ENCODE measurements around the gene CUL7.

CUL7 gene

DNA sequence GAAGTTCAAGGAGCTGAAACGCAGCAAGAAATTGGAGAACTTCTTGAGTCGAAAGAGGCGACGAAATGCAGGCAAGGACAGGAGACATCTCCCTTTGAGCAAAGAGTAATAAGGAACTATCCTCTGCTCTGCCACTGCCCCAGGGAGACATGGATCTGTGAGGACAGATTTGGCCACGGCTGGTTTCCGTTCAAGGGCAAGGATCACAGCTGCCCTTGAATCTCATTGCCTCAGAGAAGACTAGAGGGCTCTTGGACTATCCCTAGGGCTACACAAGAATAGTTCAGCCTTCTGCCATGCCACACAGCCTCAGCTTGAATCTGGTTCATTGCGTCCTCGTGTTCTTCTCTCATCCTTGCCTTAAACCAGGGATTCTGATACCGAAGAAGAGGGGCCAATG, 24.5 kb downstream of the CUL7 start:
- DNase-seq (ENCODE audit: low read depth) = no peak
- H3K4me3 ChIP-seq (ENCODE audit: low read depth, low read length) = no peak overlapping the region
- TF ChIP-seq, protein P1, sequence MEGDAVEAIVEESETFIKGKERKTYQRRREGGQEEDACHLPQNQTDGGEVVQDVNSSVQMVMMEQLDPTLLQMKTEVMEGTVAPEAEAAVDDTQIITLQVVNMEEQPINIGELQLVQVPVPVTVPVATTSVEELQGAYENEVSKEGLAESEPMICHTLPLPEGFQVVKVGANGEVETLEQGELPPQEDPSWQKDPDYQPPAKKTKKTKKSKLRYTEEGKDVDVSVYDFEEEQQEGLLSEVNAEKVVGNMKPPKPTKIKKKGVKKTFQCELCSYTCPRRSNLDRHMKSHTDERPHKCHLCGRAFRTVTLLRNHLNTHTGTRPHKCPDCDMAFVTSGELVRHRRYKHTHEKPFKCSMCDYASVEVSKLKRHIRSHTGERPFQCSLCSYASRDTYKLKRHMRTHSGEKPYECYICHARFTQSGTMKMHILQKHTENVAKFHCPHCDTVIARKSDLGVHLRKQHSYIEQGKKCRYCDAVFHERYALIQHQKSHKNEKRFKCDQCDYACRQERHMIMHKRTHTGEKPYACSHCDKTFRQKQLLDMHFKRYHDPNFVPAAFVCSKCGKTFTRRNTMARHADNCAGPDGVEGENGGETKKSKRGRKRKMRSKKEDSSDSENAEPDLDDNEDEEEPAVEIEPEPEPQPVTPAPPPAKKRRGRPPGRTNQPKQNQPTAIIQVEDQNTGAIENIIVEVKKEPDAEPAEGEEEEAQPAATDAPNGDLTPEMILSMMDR (IDR thresholded peaks at IDR 0.05; ENCODE audit: low read depth, low read length) = no peak
- TF ChIP-seq POLR2A (IDR thresholded peaks at IDR 0.05; ENCODE audit: extremely low read depth, insufficient read length) (no peak), MYC (IDR thresholded peaks at IDR 0.05; ENCODE audit: low read depth, low read length) (no peak)
- TF ChIP-seq, protein P2, sequence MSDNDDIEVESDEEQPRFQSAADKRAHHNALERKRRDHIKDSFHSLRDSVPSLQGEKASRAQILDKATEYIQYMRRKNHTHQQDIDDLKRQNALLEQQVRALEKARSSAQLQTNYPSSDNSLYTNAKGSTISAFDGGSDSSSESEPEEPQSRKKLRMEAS (IDR thresholded peaks at IDR 0.05; ENCODE audit: low read depth, low read length) = no peak

- TF ChIP-seq POLR2A (IDR thresholded peaks at IDR 0.05; ENCODE audit: extremely low read depth, insufficient read length) = no peak
- TF ChIP-seq, protein P1 (IDR thresholded peaks at IDR 0.05; ENCODE audit: low read depth, low read length) = no peak
- TF ChIP-seq, protein P2 (IDR thresholded peaks at IDR 0.05; ENCODE audit: low read depth, low read length) = no peak
- TF ChIP-seq MYC (IDR thresholded peaks at IDR 0.05; ENCODE audit: low read depth, low read length) = no peak
- no peak overlapping the region for H3K4me3 ChIP-seq (ENCODE audit: low read depth, low read length)
- no peak for DNase-seq (ENCODE audit: low read depth)
Measured at GRCh38 chr6:43026365-43026764, 27.3 kb downstream of the CUL7 start.

- no peak for DNase-seq (ENCODE audit: low read depth)
- TF ChIP-seq, protein P2 (IDR thresholded peaks at IDR 0.05; ENCODE audit: low read depth, low read length) = no peak
- TF ChIP-seq, protein P1 (IDR thresholded peaks at IDR 0.05; ENCODE audit: low read depth, low read length) = no peak
- no peak for TF ChIP-seq POLR2A (IDR thresholded peaks at IDR 0.05; ENCODE audit: extremely low read depth, insufficient read length)
- no peak for TF ChIP-seq MYC (IDR thresholded peaks at IDR 0.05; ENCODE audit: low read depth, low read length)
- H3K4me3 ChIP-seq (ENCODE audit: low read depth, low read length) = no peak overlapping the region
Measured at GRCh38 chr6:43024436-43024835, 29.2 kb downstream of the CUL7 start.

DNA sequence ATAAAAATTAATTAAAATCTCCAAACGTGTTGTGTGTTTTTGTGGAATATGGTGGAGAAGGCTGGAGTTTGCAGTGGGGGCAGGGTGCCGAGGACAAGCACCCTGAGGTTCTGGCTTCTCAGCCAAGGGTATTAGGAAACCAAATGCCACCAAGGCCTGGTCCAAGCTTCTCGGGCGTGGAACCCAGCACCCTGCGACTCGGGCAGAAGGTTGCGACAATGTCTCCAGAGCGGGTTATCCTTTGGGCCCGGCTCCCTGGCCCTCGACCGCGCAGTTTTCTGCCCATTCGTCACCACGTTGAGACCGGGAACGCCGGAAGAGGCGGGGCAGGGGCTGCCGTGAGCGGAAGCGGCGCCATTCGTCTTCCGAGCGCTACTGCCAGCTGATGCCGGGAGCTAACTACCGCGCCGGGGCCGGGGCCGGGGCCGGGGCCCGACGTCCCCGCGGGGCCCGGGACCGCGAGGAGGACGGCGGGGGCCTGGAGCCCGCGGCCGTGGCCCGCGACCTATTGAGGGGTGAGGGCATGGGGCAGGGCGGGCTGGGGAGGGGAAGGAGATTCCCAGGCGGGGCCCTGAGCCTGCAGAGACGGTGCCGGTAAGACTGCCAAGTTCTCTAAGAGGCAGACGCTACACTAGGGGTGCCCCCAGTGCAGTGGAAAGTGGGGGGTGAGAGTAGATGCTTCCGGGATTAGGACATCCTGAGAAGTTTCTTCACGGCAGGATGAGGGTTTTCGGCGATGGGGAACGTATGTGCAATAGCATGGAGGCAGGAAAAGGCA, 32.2 kb downstream of the CUL7 start, which contains the start of gene RRP36:
TSS of gene RRP36 (plus strand) at position 354 of the 778 bp plus-strand sequence. CDS start at position 386, 32 bp downstream.
- peak within 1 kb of the TSS; percentile 98 for H3K4me3 ChIP-seq (ENCODE audit: low read depth, low read length)
- peak; percentile 36; the same call in 1 of the 2 replicates for TF ChIP-seq MYC (IDR thresholded peaks at IDR 0.05; ENCODE audit: low read depth, low read length)
- TF ChIP-seq, protein P2 (IDR thresholded peaks at IDR 0.05; ENCODE audit: low read depth, low read length) = peak; percentile 25; the same call in 1 of the 2 replicates
- no peak for TF ChIP-seq POLR2A (IDR thresholded peaks at IDR 0.05; ENCODE audit: extremely low read depth, insufficient read length)
- TF ChIP-seq, protein P1 (IDR thresholded peaks at IDR 0.05; ENCODE audit: low read depth, low read length) = no peak
- peak; percentile 87 for DNase-seq (ENCODE audit: low read depth)

- peak; percentile 44 for DNase-seq (ENCODE audit: low read depth)
- TF ChIP-seq, protein P2 (IDR thresholded peaks at IDR 0.05; ENCODE audit: low read depth, low read length) = no peak
- TF ChIP-seq, protein P1 (IDR thresholded peaks at IDR 0.05; ENCODE audit: low read depth, low read length) = no peak
- TF ChIP-seq MYC (IDR thresholded peaks at IDR 0.05; ENCODE audit: low read depth, low read length) (no peak), POLR2A (IDR thresholded peaks at IDR 0.05; ENCODE audit: extremely low read depth, insufficient read length) (no peak)
- peak overlapping the region; percentile 98 for H3K4me3 ChIP-seq (ENCODE audit: low read depth, low read length)
Measured at GRCh38 chr6:43020847-43021246, 32.8 kb downstream of the CUL7 start.
